ENCODE results near the gene TRIM17. TPM values are rescaled to one million over a fixed set of nuclear protein-coding genes. Genes with fewer than 3 reads are reported as not detected.

TRIM17 gene
- total and polyA plus RNA-seq, 5 donors from 2014 or later, result 0.30 to 0.61 (median 0.41) TPM; not detected in 1

GRCh38 chr1:228454238-228454637, 37.6 kb upstream of the TRIM17 start:
- no peak for ATAC-seq (ENCODE audit: low read depth in 2 of 2)
- Mint-ChIP-seq H3K27ac (peak overlapping the region in 1 of 3 donors; percentile 59), H3K27me3 (peaks cover 17% of the 10 kb centered on the region), H3K4me1 (peaks cover 18 to 39% (median 24%) of the 10 kb centered on the region in 4 donors), H3K4me3 (peak overlapping the region in 3 of 4 donors; percentile 48 to 60 (median 50)), H3K36me3 (peaks cover 7% of the 10 kb centered on the region), H3K9me3 (peaks cover 0 to 2% (median 0%) of the 10 kb centered on the region in 7 donors)
- Histone ChIP-seq H3K4me3 (ENCODE audit: low read depth, low read length) (no peak overlapping the region), H3K9me3 (ENCODE audit: control insufficient read depth in 2 of 2, low read length in 2 of 2) (no peaks in the 10 kb centered on the region), H3K4me1 (ENCODE audit: control insufficient read depth, insufficient read depth, low read length, poor library complexity, severe bottlenecking) (peaks cover 28% of the 10 kb centered on the region), H3K36me3 (ENCODE audit: control insufficient read depth, insufficient read depth, low read length) (no peaks in the 10 kb centered on the region), H3K27me3 (ENCODE audit: control insufficient read depth, insufficient read depth, low read length) (no peaks in the 10 kb centered on the region), H3K27ac (ENCODE audit: insufficient read depth, low read length, poor library complexity, severe bottlenecking) (no peak overlapping the region)
- DNase-seq, result no peak

GRCh38 chr1:228453614-228454013, 37.0 kb upstream of the TRIM17 start:
- DNase-seq, result no peak
- H3K9me3 Mint-ChIP-seq, result peaks cover 0 to 2% (median 0%) of the 10 kb centered on the region in 7 donors
- peaks cover 17% of the 10 kb centered on the region for H3K27me3 Mint-ChIP-seq
- no peak overlapping the region for H3K27ac Mint-ChIP-seq
- H3K27ac ChIP-seq (ENCODE audit: insufficient read depth, low read length, poor library complexity, severe bottlenecking), result no peak overlapping the region
- H3K27me3 ChIP-seq (ENCODE audit: control insufficient read depth, insufficient read depth, low read length), result no peaks in the 10 kb centered on the region
- peaks cover 7% of the 10 kb centered on the region for H3K36me3 Mint-ChIP-seq
- no peak for ATAC-seq (ENCODE audit: low read depth in 2 of 2)
- H3K36me3 ChIP-seq (ENCODE audit: control insufficient read depth, insufficient read depth, low read length), result no peaks in the 10 kb centered on the region
- H3K4me3 ChIP-seq (ENCODE audit: low read depth, low read length), result no peak overlapping the region
- H3K9me3 ChIP-seq (ENCODE audit: control insufficient read depth in 2 of 2, low read length in 2 of 2), result no peaks in the 10 kb centered on the region
- peaks cover 28% of the 10 kb centered on the region for H3K4me1 ChIP-seq (ENCODE audit: control insufficient read depth, insufficient read depth, low read length, poor library complexity, severe bottlenecking)
- no peak overlapping the region for H3K4me3 Mint-ChIP-seq
- peaks cover 18 to 37% (median 21%) of the 10 kb centered on the region in 4 donors for H3K4me1 Mint-ChIP-seq

GRCh38 chr1:228453022-228453560, 36.4 kb upstream of the TRIM17 start:
- H3K9me3 ChIP-seq (ENCODE audit: control insufficient read depth in 2 of 2, low read length in 2 of 2), result no peaks in the 10 kb centered on the region
- DNase-seq (no peak), ATAC-seq (ENCODE audit: low read depth in 2 of 2) (no peak)
- Mint-ChIP-seq H3K27me3 (peaks cover 16% of the 10 kb centered on the region), H3K9me3 (peaks cover 0 to 2% (median 0%) of the 10 kb centered on the region in 7 donors), H3K36me3 (peaks cover 7% of the 10 kb centered on the region), H3K27ac (peak overlapping the region in 1 of 3 donors; percentile 38), H3K4me1 (peaks cover 13 to 32% (median 20%) of the 10 kb centered on the region in 4 donors), H3K4me3 (peak overlapping the region in 2 of 4 donors; percentile 25 to 62)
- no peak overlapping the region for H3K27ac ChIP-seq (ENCODE audit: insufficient read depth, low read length, poor library complexity, severe bottlenecking)
- H3K4me3 ChIP-seq (ENCODE audit: low read depth, low read length), result no peak overlapping the region
- no peaks in the 10 kb centered on the region for H3K36me3 ChIP-seq (ENCODE audit: control insufficient read depth, insufficient read depth, low read length)
- peaks cover 22% of the 10 kb centered on the region for H3K4me1 ChIP-seq (ENCODE audit: control insufficient read depth, insufficient read depth, low read length, poor library complexity, severe bottlenecking)
- no peaks in the 10 kb centered on the region for H3K27me3 ChIP-seq (ENCODE audit: control insufficient read depth, insufficient read depth, low read length)

GRCh38 chr1:228452194-228453021, 35.7 kb upstream of the TRIM17 start:
- Histone ChIP-seq H3K4me3 (ENCODE audit: low read depth, low read length) (no peak overlapping the region), H3K27ac (ENCODE audit: insufficient read depth, low read length, poor library complexity, severe bottlenecking) (no peak overlapping the region), H3K9me3 (ENCODE audit: control insufficient read depth in 2 of 2, low read length in 2 of 2) (no peaks in the 10 kb centered on the region), H3K36me3 (ENCODE audit: control insufficient read depth, insufficient read depth, low read length) (no peaks in the 10 kb centered on the region), H3K27me3 (ENCODE audit: control insufficient read depth, insufficient read depth, low read length) (peaks cover 2% of the 10 kb centered on the region), H3K4me1 (ENCODE audit: control insufficient read depth, insufficient read depth, low read length, poor library complexity, severe bottlenecking) (peaks cover 22% of the 10 kb centered on the region)
- H3K36me3 Mint-ChIP-seq, result peaks cover 7% of the 10 kb centered on the region
- H3K9me3 Mint-ChIP-seq, result no peaks in the 10 kb centered on the region
- peak overlapping the region in 1 of 4 donors; percentile 2 for H3K4me3 Mint-ChIP-seq
- H3K4me1 Mint-ChIP-seq, result peaks cover 9 to 26% (median 16%) of the 10 kb centered on the region in 4 donors
- DNase-seq (no peak), ATAC-seq (ENCODE audit: low read depth in 2 of 2) (no peak)
- peak overlapping the region in 2 of 3 donors; percentile 22 to 59 for H3K27ac Mint-ChIP-seq
- peaks cover 18% of the 10 kb centered on the region for H3K27me3 Mint-ChIP-seq

GRCh38 chr1:228450200-228450599, 33.5 kb upstream of the TRIM17 start:
- H3K27ac Mint-ChIP-seq, result peak overlapping the region in 1 of 3 donors; percentile 43
- ATAC-seq (ENCODE audit: low read depth in 2 of 2) (no peak), DNase-seq (no peak)
- Histone ChIP-seq H3K4me1 (ENCODE audit: control insufficient read depth, insufficient read depth, low read length, poor library complexity, severe bottlenecking) (peaks cover 13% of the 10 kb centered on the region), H3K9me3 (ENCODE audit: control insufficient read depth in 2 of 2, low read length in 2 of 2) (no peaks in the 10 kb centered on the region), H3K36me3 (ENCODE audit: control insufficient read depth, insufficient read depth, low read length) (no peaks in the 10 kb centered on the region), H3K27ac (ENCODE audit: insufficient read depth, low read length, poor library complexity, severe bottlenecking) (no peak overlapping the region), H3K27me3 (ENCODE audit: control insufficient read depth, insufficient read depth, low read length) (peaks cover 5% of the 10 kb centered on the region), H3K4me3 (ENCODE audit: low read depth, low read length) (no peak overlapping the region)
- peaks cover 0 to 2% (median 0%) of the 10 kb centered on the region in 7 donors for H3K9me3 Mint-ChIP-seq
- H3K4me1 Mint-ChIP-seq, result peaks cover 0 to 18% (median 13%) of the 10 kb centered on the region in 4 donors
- H3K27me3 Mint-ChIP-seq, result peaks cover 37% of the 10 kb centered on the region
- H3K4me3 Mint-ChIP-seq, result no peak overlapping the region
- peaks cover 7% of the 10 kb centered on the region for H3K36me3 Mint-ChIP-seq

- no peaks in the 10 kb centered on the region for H3K36me3 Mint-ChIP-seq
- Histone ChIP-seq H3K9me3 (ENCODE audit: control insufficient read depth in 2 of 2, low read length in 2 of 2) (no peaks in the 10 kb centered on the region), H3K27me3 (ENCODE audit: control insufficient read depth, insufficient read depth, low read length) (peaks cover 21% of the 10 kb centered on the region), H3K4me3 (ENCODE audit: low read depth, low read length) (no peak overlapping the region), H3K36me3 (ENCODE audit: control insufficient read depth, insufficient read depth, low read length) (no peaks in the 10 kb centered on the region), H3K4me1 (ENCODE audit: control insufficient read depth, insufficient read depth, low read length, poor library complexity, severe bottlenecking) (peaks cover 12% of the 10 kb centered on the region), H3K27ac (ENCODE audit: insufficient read depth, low read length, poor library complexity, severe bottlenecking) (no peak overlapping the region)
- peaks cover 0 to 2% (median 0%) of the 10 kb centered on the region in 7 donors for H3K9me3 Mint-ChIP-seq
- peaks cover 0 to 12% (median 10%) of the 10 kb centered on the region in 4 donors for H3K4me1 Mint-ChIP-seq
- no peak overlapping the region for H3K4me3 Mint-ChIP-seq
- DNase-seq, result no peak
- ATAC-seq (ENCODE audit: low read depth in 2 of 2), result no peak
- no peak overlapping the region for H3K27ac Mint-ChIP-seq
- peaks cover 55% of the 10 kb centered on the region for H3K27me3 Mint-ChIP-seq
These were observed 31.7 kb upstream of the TRIM17 start for GRCh38 chr1:228448372-228448771.

- ATAC-seq (ENCODE audit: low read depth in 2 of 2), result no peak
- no peaks in the 10 kb centered on the region for H3K9me3 ChIP-seq (ENCODE audit: control insufficient read depth in 2 of 2, low read length in 2 of 2)
- Mint-ChIP-seq H3K4me1 (peaks cover 0 to 12% (median 9%) of the 10 kb centered on the region in 4 donors), H3K27ac (no peak overlapping the region), H3K36me3 (no peaks in the 10 kb centered on the region), H3K4me3 (peak overlapping the region in 1 of 4 donors; percentile 34), H3K9me3 (peaks cover 0 to 2% (median 0%) of the 10 kb centered on the region in 7 donors), H3K27me3 (peaks cover 70% of the 10 kb centered on the region)
- H3K36me3 ChIP-seq (ENCODE audit: control insufficient read depth, insufficient read depth, low read length), result no peaks in the 10 kb centered on the region
- DNase-seq, result no peak
- H3K27ac ChIP-seq (ENCODE audit: insufficient read depth, low read length, poor library complexity, severe bottlenecking), result no peak overlapping the region
- peaks cover 12% of the 10 kb centered on the region for H3K4me1 ChIP-seq (ENCODE audit: control insufficient read depth, insufficient read depth, low read length, poor library complexity, severe bottlenecking)
- H3K27me3 ChIP-seq (ENCODE audit: control insufficient read depth, insufficient read depth, low read length), result peaks cover 29% of the 10 kb centered on the region
- no peak overlapping the region for H3K4me3 ChIP-seq (ENCODE audit: low read depth, low read length)
These were observed 30.2 kb upstream of the TRIM17 start for GRCh38 chr1:228446852-228447251.

Data from CD4-positive, CD25-positive, alpha-beta regulatory T cell (primary cell).